ENCODE results near the gene CLC.

DNA sequence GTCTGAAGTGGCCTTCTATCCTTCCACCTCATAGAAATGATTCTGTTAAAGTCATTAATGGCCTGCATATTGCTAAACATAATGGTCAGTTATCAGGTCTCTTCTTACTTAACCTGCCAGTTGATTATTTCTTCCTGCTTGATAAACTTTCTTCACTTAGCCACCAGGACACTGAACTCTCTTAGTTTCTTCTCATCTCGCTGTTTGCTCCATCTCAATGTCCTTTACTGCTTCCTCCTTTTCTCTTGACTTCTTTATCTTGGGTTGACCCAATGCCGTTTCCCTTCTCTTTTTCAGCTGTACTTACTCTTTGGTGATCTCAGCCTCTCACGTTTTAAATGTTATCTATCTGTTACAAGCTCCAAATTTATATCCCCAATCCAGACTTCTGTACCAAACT lies 17.1 kb upstream of the CLC start:
- TF ChIP-seq, protein P1, sequence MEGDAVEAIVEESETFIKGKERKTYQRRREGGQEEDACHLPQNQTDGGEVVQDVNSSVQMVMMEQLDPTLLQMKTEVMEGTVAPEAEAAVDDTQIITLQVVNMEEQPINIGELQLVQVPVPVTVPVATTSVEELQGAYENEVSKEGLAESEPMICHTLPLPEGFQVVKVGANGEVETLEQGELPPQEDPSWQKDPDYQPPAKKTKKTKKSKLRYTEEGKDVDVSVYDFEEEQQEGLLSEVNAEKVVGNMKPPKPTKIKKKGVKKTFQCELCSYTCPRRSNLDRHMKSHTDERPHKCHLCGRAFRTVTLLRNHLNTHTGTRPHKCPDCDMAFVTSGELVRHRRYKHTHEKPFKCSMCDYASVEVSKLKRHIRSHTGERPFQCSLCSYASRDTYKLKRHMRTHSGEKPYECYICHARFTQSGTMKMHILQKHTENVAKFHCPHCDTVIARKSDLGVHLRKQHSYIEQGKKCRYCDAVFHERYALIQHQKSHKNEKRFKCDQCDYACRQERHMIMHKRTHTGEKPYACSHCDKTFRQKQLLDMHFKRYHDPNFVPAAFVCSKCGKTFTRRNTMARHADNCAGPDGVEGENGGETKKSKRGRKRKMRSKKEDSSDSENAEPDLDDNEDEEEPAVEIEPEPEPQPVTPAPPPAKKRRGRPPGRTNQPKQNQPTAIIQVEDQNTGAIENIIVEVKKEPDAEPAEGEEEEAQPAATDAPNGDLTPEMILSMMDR (conservative IDR thresholded peaks at IDR 0.05; ENCODE audit: low read length) = no peak
- no peak for TF ChIP-seq EZH2phosphoT487 (IDR thresholded peaks at IDR 0.05; ENCODE audit: borderline replicate concordance, low read depth, low read length)

All from OCI-LY7 (cell line).